ENCODE data around the gene FOXF1. TPM values are rescaled to one million over a fixed set of nuclear protein-coding genes. Genes with fewer than 3 reads are reported as not detected.

The FOXF1 gene
- total and polyA plus RNA-seq, 11 donors: 0.04 to 0.48 (median 0.17) TPM; not detected in 3

DNA sequence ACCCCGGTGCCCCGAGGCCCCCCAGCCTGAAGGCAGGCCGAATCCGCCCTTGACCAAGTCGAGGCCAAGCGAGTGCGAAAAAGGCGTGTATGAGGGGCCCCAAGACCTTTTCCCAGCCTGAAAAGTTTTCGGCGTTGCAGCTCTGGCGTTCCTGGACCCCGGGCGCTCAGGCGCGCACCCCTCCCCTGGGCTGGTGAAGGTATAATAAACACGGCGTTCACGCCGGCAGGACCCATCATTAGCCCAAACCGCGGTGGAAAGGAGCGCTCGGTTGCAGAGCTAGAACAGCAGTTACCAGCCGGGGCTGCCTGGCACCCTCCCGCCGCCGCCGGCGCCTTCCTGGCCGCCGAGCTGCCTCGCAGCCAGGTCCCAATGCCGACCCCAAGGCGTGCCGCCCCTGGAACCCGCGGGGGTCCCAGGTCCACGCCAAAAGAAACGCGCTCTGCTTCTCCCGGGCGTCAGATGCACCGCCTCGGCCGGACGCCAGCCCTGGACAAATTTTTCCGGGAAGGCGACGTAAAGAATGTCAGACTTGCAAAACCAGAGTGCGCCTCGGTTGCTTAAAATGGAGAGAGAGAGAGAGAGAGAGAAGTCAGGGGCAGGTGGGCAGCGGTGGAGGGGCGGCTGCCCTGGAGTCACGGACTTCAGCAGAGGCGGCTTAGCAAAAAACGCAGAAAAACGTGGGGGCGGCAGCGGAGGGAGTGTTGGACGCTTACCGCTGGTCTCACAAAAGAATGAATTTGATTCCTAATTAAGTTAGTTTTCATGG is 11.5 kb upstream of the FOXF1 start:
- H3K27me3 ChIP-seq: peaks cover 83 to 100% (median 100%) of the 10 kb centered on the region in 9 donors
- ATAC-seq (no peak), DNase-seq (peak in 1 of 5 donors; percentile 16)
- TF ChIP-seq, protein P1, sequence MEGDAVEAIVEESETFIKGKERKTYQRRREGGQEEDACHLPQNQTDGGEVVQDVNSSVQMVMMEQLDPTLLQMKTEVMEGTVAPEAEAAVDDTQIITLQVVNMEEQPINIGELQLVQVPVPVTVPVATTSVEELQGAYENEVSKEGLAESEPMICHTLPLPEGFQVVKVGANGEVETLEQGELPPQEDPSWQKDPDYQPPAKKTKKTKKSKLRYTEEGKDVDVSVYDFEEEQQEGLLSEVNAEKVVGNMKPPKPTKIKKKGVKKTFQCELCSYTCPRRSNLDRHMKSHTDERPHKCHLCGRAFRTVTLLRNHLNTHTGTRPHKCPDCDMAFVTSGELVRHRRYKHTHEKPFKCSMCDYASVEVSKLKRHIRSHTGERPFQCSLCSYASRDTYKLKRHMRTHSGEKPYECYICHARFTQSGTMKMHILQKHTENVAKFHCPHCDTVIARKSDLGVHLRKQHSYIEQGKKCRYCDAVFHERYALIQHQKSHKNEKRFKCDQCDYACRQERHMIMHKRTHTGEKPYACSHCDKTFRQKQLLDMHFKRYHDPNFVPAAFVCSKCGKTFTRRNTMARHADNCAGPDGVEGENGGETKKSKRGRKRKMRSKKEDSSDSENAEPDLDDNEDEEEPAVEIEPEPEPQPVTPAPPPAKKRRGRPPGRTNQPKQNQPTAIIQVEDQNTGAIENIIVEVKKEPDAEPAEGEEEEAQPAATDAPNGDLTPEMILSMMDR (IDR thresholded peaks at IDR 0.05): no peak
- no peak for TF ChIP-seq POLR2A (IDR thresholded peaks at IDR 0.05)
- intact Hi-C loops (cut with DNase I): no loop called here
- WGBS, 4 donors: 2 to 3% (median 3%) methylated on average over 40 to 61 of the region's 61 CpGs
- H3K4me3 ChIP-seq: no peak overlapping the region
- H3K4me1 ChIP-seq: peaks cover 0 to 36% (median 10%) of the 10 kb centered on the region in 12 donors
- no peaks in the 10 kb centered on the region for H3K9me3 ChIP-seq
- no peaks in the 10 kb centered on the region for H3K36me3 ChIP-seq
- peak overlapping the region in 1 of 12 donors; percentile 97 for H3K27ac ChIP-seq

DNA sequence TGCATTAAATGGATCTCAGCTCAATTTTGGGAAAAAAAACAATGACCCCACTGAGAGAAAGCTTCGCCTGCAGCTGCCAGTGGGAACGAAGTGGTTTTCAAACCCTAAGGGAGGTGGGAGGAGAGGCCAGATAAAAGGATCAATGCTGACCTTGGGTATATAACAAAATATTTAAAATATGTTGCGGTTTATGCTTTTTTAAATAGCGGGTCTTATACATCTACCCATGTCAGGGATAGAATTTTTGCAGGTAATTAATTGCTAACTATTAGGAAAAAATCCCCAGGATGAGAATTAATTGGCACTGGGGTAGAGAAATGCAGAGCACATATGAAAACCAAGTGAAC is 10.9 kb upstream of the FOXF1 start:
- ATAC-seq: no peak
- DNase-seq: no peak
- no peaks in the 10 kb centered on the region for H3K9me3 ChIP-seq
- no peak overlapping the region for H3K4me3 ChIP-seq
- TF ChIP-seq, protein P1 (IDR thresholded peaks at IDR 0.05): no peak
- no peak for TF ChIP-seq POLR2A (IDR thresholded peaks at IDR 0.05)
- peak overlapping the region in 1 of 12 donors; percentile 97 for H3K27ac ChIP-seq
- intact Hi-C loops (cut with DNase I): no loop called here
- no peaks in the 10 kb centered on the region for H3K36me3 ChIP-seq
- 13 to 18% (median 17%) methylated on average over 4 of the region's 4 CpGs for WGBS, 4 donors
- H3K4me1 ChIP-seq: peaks cover 0 to 34% (median 10%) of the 10 kb centered on the region in 12 donors
- peaks cover 84 to 100% (median 100%) of the 10 kb centered on the region in 9 donors for H3K27me3 ChIP-seq

DNA sequence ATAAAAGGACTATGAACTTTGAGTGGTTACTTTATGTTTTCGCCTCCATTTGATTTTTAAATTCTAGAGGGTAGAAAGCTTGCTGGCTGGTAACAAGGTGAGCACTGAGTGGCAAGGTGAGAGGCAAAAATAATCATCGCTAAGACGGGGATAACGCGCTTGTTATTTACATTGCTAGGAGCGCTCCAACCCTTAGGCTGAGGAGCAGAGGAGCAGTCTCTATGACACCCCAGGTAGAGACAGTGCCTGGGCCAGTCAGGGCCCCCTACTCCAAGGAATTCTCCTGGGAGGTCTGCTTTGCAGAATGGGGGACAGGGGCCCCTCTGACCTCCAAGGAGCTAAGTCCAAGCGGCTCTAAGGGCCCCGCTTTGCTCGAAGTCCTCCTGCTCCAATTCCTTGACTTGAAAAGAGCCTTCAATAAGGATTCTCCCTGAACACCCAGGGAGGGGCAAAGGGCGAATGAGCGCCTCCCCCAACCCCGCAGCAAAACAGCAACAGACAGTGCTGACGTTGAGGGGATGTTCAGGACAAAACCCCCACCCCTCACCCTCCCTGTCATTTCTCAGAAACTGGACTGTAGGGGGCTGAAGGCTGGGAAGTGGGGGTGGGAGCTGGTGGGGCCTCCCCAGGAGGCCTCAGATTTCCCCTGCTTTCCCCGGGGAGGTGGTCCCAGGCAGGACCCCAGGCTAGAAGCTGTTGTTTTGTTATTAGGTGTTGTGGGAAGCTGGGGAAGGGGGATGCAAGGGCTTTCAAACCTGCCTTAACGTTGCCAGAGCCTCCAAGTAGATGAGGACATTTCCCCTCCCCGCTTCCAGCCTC is 10.2 kb upstream of the FOXF1 start:
- Histone ChIP-seq H3K27ac (peak overlapping the region in 1 of 12 donors; percentile 97), H3K27me3 (peaks cover 84 to 100% (median 100%) of the 10 kb centered on the region in 9 donors), H3K4me3 (no peak overlapping the region), H3K4me1 (peaks cover 0 to 30% (median 11%) of the 10 kb centered on the region in 12 donors), H3K9me3 (no peaks in the 10 kb centered on the region), H3K36me3 (no peaks in the 10 kb centered on the region)
- ATAC-seq: no peak
- DNase-seq: peak in 1 of 5 donors; percentile 42
- TF ChIP-seq POLR2A (IDR thresholded peaks at IDR 0.05): no peak
- TF ChIP-seq, protein P1 (IDR thresholded peaks at IDR 0.05): no peak
- intact Hi-C loops (cut with DNase I): no loop called here
- 4 to 17% (median 9%) methylated on average over 13 to 16 of the region's 16 CpGs for WGBS, 4 donors

Measured in heart left ventricle (tissue), 16 donors.